GM19193 (cell line): Measurements from ENCODE around the gene DIP2B.

Source experiments
- POLR2A ChIP-seq: IDR thresholded peaks from 4 replicates; pipeline ENCODE4 v1.6.1; 2011; ENCODE audit not compliant: insufficient read depth, insufficient read length; ENCODE audit errors: extremely low read depth

Gene DIP2B

DNA sequence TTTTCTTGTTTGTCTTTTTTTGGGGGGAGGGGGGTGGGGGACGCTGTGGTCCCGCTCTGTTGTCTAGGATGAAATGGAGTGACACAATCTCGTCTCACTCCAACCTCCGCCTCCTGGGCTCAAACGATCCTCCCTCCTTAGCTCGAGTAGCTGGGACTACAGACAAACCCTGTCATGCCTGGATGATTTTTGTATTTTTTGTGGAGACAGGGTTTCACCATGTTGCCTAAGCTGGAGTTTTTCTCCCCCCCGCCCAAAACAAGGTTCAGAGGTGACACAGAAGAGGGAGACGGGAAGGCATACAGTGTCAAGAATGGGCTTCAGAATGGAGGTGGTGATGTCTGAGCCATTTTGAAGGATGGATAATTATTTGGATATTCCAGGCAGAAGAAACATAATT is 142.2 kb downstream of the DIP2B start:
- TF ChIP-seq POLR2A = no peak

GRCh38 chr12:50647479-50647878 is 142.7 kb downstream of the DIP2B start:
- no peak for TF ChIP-seq POLR2A

- no peak for TF ChIP-seq POLR2A
Measured at GRCh38 chr12:50650285-50650684, 145.5 kb downstream of the DIP2B start.

- TF ChIP-seq POLR2A = no peak
Measured at GRCh38 chr12:50655374-50655921, 150.7 kb downstream of the DIP2B start.

DNA sequence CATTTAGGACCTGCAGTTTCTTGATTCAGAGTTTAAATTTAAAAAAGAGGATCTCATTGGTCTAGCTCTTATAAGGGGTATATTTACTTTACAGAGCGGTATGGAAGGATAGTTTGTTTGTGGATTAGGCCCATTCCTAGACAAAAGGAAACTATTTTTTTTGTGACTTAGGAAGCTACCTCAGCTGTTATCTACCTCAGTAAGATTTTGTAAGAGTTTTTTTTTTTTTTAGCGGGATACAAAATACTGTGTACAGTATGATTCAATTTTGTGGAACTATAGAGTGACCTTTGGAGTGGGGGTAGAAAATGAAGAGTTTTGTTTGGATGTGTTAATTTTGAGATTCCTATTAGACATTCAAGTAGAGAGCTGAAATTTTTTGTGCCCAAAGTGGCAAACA is 154.5 kb downstream of the DIP2B start:
- no peak for TF ChIP-seq POLR2A

- no peak for TF ChIP-seq POLR2A
Measured at GRCh38 chr12:50659690-50660424, 155.1 kb downstream of the DIP2B start.

DNA sequence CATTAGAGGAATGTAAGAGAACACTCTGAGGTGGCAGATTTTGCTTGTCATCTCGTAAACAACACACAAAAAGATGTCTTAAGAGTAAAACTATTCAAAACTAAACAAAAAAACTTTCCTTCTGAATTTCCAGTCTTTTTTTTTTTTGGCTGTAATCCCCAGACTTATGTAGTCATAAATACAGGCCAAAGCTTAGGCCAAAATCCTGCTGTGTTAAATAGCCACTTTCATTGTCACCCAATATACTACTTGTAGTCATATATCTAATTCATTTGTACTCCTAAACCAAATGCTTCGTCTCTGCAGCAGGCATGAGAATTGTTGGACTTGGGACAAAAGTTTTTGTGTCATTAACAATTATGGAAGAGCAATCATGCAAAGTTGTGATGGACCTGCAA is 155.6 kb downstream of the DIP2B start:
- TF ChIP-seq POLR2A = no peak

- TF ChIP-seq POLR2A = no peak
Measured at GRCh38 chr12:50661300-50662115, 156.7 kb downstream of the DIP2B start.

GRCh38 chr12:50662116-50662510 is 157.3 kb downstream of the DIP2B start:
- TF ChIP-seq POLR2A = no peak

GRCh38 chr12:50665170-50665569 is 160.4 kb downstream of the DIP2B start:
- no peak for TF ChIP-seq POLR2A

DNA sequence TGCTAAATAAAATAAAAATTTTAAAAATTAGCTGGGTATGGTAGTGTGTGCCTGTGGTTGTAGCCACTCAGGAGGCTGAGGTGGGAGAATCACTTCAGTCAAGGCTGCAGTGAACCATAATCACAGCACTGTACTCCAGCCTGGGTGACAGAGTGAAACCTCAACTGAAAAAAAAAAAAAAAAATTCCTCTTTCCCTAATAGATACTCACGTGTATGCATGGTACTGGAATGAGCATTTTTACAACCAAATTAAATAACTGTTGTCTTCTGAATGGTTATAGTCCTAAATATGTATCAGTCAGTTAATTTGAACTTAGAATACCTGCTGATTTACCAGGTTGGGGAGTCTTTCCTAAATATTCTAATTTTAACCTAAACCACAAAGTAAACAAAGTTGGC is 160.8 kb downstream of the DIP2B start:
- TF ChIP-seq POLR2A = no peak

DNA sequence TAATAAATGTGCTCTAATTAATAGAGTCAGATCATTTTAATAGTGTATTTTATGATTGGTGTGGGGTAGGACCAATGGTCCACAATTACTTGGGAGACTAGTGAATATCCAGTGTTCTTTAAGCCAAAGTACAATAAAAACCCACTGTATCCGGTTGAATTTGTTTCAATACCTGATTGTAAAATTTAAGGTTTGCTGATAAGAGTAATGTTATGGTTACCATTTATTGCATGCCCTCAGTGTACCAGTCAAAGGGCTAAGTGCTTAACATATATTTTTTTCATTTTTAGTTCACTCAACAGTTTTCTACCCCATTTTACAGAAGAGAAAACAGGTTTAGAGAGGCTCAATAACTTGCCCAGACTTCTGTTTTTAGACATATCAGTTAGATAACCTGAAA is 161.2 kb downstream of the DIP2B start:
- no peak for TF ChIP-seq POLR2A

DNA sequence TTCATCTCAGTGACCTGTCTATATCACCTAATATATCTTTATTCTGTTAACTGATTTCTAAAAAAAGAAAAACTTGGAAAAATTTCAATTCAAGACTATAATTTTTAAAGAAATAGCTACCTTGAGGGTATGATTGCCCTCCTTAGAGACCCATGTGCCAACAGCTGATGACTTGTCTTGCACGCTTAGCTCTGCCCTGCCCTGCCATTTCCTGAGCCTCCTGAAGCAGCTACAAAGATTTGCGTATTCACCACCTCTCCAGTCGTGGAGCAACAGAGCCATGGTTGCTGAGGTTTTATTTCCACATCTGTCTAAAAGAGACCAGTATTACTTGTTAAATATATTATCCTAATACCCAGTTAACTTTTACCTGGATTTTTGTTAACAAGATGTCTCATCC is 167.4 kb downstream of the DIP2B start:
- no peak for TF ChIP-seq POLR2A

GRCh38 chr12:50676756-50677155 is 172.0 kb downstream of the DIP2B start:
- no peak for TF ChIP-seq POLR2A

- TF ChIP-seq POLR2A = no peak
Measured at GRCh38 chr12:50677858-50678257, 173.1 kb downstream of the DIP2B start.
